ENCODE data around the gene DNAH17. TPM values are rescaled to one million over a fixed set of nuclear protein-coding genes. Genes with fewer than 3 reads are reported as not detected.

DNAH17 gene
- total RNA-seq, 2 donors from 2014 or later = 0.87 to 6.9 TPM

GRCh38 chr17:78610951-78611511, 33.8 kb upstream of the DNAH17 start:
- intact Hi-C loops (cut with DNase I) = no loop called here
- H3K27ac ChIP-seq = no peak overlapping the region
- 69% methylated on average over 10 of the region's 10 CpGs for WGBS
- H3K27me3 ChIP-seq (replicated peaks; ENCODE audit: insufficient read depth) = no peaks in the 10 kb centered on the region
- H3K36me3 ChIP-seq = no peaks in the 10 kb centered on the region
- DNase-seq (ENCODE audit: low spot score) = no peak
- no peaks in the 10 kb centered on the region for H3K4me1 ChIP-seq (replicated peaks)
- TF ChIP-seq POLR2AphosphoS5 (IDR thresholded peaks at IDR 0.05) (no peak), POLR2A (IDR thresholded peaks at IDR 0.05) (no peak), CTCF (IDR thresholded peaks at IDR 0.05) (no peak)
- no peaks in the 10 kb centered on the region for H3K9me3 ChIP-seq
- H3K4me3 ChIP-seq = no peak overlapping the region

- Histone ChIP-seq H3K9me3 (no peaks in the 10 kb centered on the region), H3K27ac (no peak overlapping the region), H3K4me1 (replicated peaks) (no peaks in the 10 kb centered on the region), H3K36me3 (no peaks in the 10 kb centered on the region), H3K4me3 (no peak overlapping the region), H3K27me3 (replicated peaks; ENCODE audit: insufficient read depth) (no peaks in the 10 kb centered on the region)
- intact Hi-C loops (cut with DNase I) = no loop called here
- TF ChIP-seq POLR2A (IDR thresholded peaks at IDR 0.05) = no peak
- no peak for DNase-seq (ENCODE audit: low spot score)
- WGBS = 53% methylated on average over 8 of the region's 8 CpGs
Observed at GRCh38 chr17:78609191-78609641, 32.0 kb upstream of the DNAH17 start.

- no peak for DNase-seq (ENCODE audit: low spot score)
- intact Hi-C loops (cut with DNase I) = no loop called here
- Histone ChIP-seq H3K27me3 (replicated peaks; ENCODE audit: insufficient read depth) (no peaks in the 10 kb centered on the region), H3K4me3 (no peak overlapping the region), H3K27ac (no peak overlapping the region), H3K4me1 (replicated peaks) (no peaks in the 10 kb centered on the region), H3K9me3 (no peaks in the 10 kb centered on the region), H3K36me3 (no peaks in the 10 kb centered on the region)
- no peak for TF ChIP-seq POLR2AphosphoS5 (IDR thresholded peaks at IDR 0.05)
- no peak for TF ChIP-seq POLR2A (IDR thresholded peaks at IDR 0.05)
- TF ChIP-seq CTCF (IDR thresholded peaks at IDR 0.05) = no peak
- 89% methylated on average over 8 of the region's 8 CpGs for WGBS
Observed at GRCh38 chr17:78608804-78609186, 31.6 kb upstream of the DNAH17 start.

GRCh38 chr17:78608122-78608803, 31.1 kb upstream of the DNAH17 start:
- TF ChIP-seq CTCF (IDR thresholded peaks at IDR 0.05) = no peak
- no peak for TF ChIP-seq POLR2AphosphoS5 (IDR thresholded peaks at IDR 0.05)
- TF ChIP-seq POLR2A (IDR thresholded peaks at IDR 0.05) = no peak
- intact Hi-C loops (cut with DNase I) = no loop called here
- H3K9me3 ChIP-seq = no peaks in the 10 kb centered on the region
- no peak overlapping the region for H3K27ac ChIP-seq
- WGBS = 95% methylated on average over 10 of the region's 10 CpGs
- no peak for DNase-seq (ENCODE audit: low spot score)
- H3K4me1 ChIP-seq (replicated peaks) = no peaks in the 10 kb centered on the region
- H3K36me3 ChIP-seq = no peaks in the 10 kb centered on the region
- no peaks in the 10 kb centered on the region for H3K27me3 ChIP-seq (replicated peaks; ENCODE audit: insufficient read depth)
- no peak overlapping the region for H3K4me3 ChIP-seq

GRCh38 chr17:78607038-78607437, 29.8 kb upstream of the DNAH17 start:
- Histone ChIP-seq H3K27me3 (replicated peaks; ENCODE audit: insufficient read depth) (no peaks in the 10 kb centered on the region), H3K4me3 (no peak overlapping the region), H3K27ac (no peak overlapping the region), H3K9me3 (no peaks in the 10 kb centered on the region), H3K36me3 (no peaks in the 10 kb centered on the region), H3K4me1 (replicated peaks) (no peaks in the 10 kb centered on the region)
- 67% methylated on average over 6 of the region's 6 CpGs for WGBS
- TF ChIP-seq POLR2AphosphoS5 (IDR thresholded peaks at IDR 0.05) (no peak), CTCF (IDR thresholded peaks at IDR 0.05) (no peak), POLR2A (IDR thresholded peaks at IDR 0.05) (no peak)
- intact Hi-C loops (cut with DNase I) = no loop called here
- no peak for DNase-seq (ENCODE audit: low spot score)
